ENCODE results near the gene MED16.

- TF ChIP-seq CTCF (IDR thresholded peaks at IDR 0.05; ENCODE audit: insufficient read depth, low read length, poor library complexity, severe bottlenecking) = no peak
- TF ChIP-seq EZH2phosphoT487 (conservative IDR thresholded peaks at IDR 0.05; ENCODE audit: low read length) = no peak
These were observed 23.5 kb downstream of the MED16 start for GRCh38 chr19:869245-870177.
